ENCODE data around the gene EPHA8. TPM values are rescaled to one million over a fixed set of nuclear protein-coding genes. Genes with fewer than 3 reads are reported as not detected.

EPHA8 gene
- polyA plus RNA-seq, 1 of the 3 experiments (the other 2 are of a cell fraction): 0.02 TPM

DNA sequence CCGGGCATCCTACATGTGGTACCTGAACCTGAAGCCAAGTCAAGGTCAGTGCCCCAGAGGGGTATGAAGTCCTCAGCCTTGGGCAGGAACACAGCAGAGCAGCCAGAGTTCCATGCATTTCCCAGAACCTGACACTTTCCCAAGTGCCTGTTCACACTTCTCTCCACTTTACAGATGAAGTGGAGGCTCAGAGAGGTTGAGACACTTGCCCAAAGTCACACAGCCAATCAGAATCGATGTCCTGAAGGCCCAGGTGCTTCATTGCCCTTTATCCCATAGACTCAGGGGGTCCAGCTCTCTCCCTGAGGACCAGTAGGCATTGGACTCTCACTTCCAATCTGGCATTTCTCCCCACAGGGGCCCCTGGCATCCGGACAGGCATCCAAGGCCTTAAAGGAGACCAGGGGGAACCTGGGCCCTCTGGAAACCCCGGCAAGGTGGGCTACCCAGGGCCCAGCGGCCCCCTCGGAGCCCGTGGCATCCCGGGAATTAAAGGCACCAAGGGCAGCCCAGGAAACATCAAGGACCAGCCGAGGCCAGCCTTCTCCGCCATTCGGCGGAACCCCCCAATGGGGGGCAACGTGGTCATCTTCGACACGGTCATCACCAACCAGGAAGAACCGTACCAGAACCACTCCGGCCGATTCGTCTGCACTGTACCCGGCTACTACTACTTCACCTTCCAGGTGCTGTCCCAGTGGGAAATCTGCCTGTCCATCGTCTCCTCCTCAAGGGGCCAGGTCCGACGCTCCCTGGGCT, 75.4 kb downstream of the EPHA8 start:
- WGBS (ENCODE audit: low lambda C conversion rate): 83% methylated on average over 10 of the region's 23 CpGs
- no peaks in the 10 kb centered on the region for H3K36me3 ChIP-seq (replicated peaks in 1 of 2; ENCODE audit: control insufficient read depth in 1 of 2, insufficient read depth in 2 of 2, low read length in 1 of 2)

DNA sequence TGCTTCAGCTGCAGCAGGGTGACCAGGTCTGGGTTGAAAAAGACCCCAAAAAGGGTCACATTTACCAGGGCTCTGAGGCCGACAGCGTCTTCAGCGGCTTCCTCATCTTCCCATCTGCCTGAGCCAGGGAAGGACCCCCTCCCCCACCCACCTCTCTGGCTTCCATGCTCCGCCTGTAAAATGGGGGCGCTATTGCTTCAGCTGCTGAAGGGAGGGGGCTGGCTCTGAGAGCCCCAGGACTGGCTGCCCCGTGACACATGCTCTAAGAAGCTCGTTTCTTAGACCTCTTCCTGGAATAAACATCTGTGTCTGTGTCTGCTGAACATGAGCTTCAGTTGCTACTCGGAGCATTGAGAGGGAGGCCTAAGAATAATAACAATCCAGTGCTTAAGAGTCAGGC, 76.0 kb downstream of the EPHA8 start:
- H3F3A ChIP-seq (replicated peaks; ENCODE audit: insufficient read depth): no peaks in the 10 kb centered on the region
- CTCF ChIA-PET: interaction anchor here (0.9 to 8.9 kb wide), 7 partner anchors 16 to 222 kb away, joined by 4 to 289 read pairs (median 16); no protein-coding TSS in a partner anchor
- H3K4me3 ChIP-seq (ENCODE audit: low read depth in 2 of 2, low read length in 1 of 2): no peak overlapping the region
- no peaks in the 10 kb centered on the region for H3K79me2 ChIP-seq (ENCODE audit: insufficient read depth)
- H3K27me3 ChIP-seq (ENCODE audit: insufficient read depth): 0 out of 2 replicates have a peak, but pooled peaks cover under 1% of the 10 kb centered on the region
- no peak overlapping the region for H3K27ac ChIP-seq (ENCODE audit: low read depth in 2 of 2, low read length in 1 of 2)
- no peak overlapping the region for H3K4me2 ChIP-seq
- no peak overlapping the region for H3K9ac ChIP-seq
- H3K4me1 ChIP-seq (ENCODE audit: control insufficient read depth in 1 of 2, insufficient read depth in 2 of 2, low read depth in 1 of 2, low read length in 1 of 2): peaks cover 0 to 3% of the 10 kb centered on the region in 2 experiments; a peak in 1 of 4 replicates
- no peaks in the 10 kb centered on the region for H3K36me3 ChIP-seq (replicated peaks in 1 of 2; ENCODE audit: control insufficient read depth in 1 of 2, insufficient read depth in 2 of 2, low read length in 1 of 2)
- no peaks in the 10 kb centered on the region for H3K9me2 ChIP-seq
- POLR2A ChIA-PET: no interaction called here
- DNase-seq: no peak
- no peaks in the 10 kb centered on the region for H4K20me1 ChIP-seq (ENCODE audit: insufficient read depth)
- no peak for TF ChIP-seq RXRA (IDR thresholded peaks at IDR 0.05; ENCODE audit: borderline replicate concordance, low read depth)
- no peak for TF ChIP-seq MXI1 (IDR thresholded peaks at IDR 0.05; ENCODE audit: low read depth, low read length)
- no peak for TF ChIP-seq GATA2 (CRISPR knock-in tag; IDR thresholded peaks at IDR 0.05)
- TF ChIP-seq, protein P1, sequence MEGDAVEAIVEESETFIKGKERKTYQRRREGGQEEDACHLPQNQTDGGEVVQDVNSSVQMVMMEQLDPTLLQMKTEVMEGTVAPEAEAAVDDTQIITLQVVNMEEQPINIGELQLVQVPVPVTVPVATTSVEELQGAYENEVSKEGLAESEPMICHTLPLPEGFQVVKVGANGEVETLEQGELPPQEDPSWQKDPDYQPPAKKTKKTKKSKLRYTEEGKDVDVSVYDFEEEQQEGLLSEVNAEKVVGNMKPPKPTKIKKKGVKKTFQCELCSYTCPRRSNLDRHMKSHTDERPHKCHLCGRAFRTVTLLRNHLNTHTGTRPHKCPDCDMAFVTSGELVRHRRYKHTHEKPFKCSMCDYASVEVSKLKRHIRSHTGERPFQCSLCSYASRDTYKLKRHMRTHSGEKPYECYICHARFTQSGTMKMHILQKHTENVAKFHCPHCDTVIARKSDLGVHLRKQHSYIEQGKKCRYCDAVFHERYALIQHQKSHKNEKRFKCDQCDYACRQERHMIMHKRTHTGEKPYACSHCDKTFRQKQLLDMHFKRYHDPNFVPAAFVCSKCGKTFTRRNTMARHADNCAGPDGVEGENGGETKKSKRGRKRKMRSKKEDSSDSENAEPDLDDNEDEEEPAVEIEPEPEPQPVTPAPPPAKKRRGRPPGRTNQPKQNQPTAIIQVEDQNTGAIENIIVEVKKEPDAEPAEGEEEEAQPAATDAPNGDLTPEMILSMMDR (IDR thresholded peaks at IDR 0.05): 0 out of 2 replicates have a peak, but pooled peaks have one; percentile 30
- no peak overlapping the region for H2AFZ ChIP-seq (ENCODE audit: low read depth)
- WGBS (ENCODE audit: low lambda C conversion rate): 53% methylated on average over 5 of the region's 8 CpGs
- no peaks in the 10 kb centered on the region for H3K9me3 ChIP-seq

More for the DNA sequence above, 75.4 kb downstream of the EPHA8 start:
- H3K9me2 ChIP-seq: no peaks in the 10 kb centered on the region
- no peak overlapping the region for H3K9ac ChIP-seq
- H3K27me3 ChIP-seq (ENCODE audit: insufficient read depth): 0 out of 2 replicates have a peak, but pooled peaks cover 7% of the 10 kb centered on the region
- H3F3A ChIP-seq (replicated peaks; ENCODE audit: insufficient read depth): no peaks in the 10 kb centered on the region
- TF ChIP-seq FOXM1 (IDR thresholded peaks at IDR 0.05; ENCODE audit: low read depth): no peak
- no peak for TF ChIP-seq GATA2 (CRISPR knock-in tag; IDR thresholded peaks at IDR 0.05)
- TF ChIP-seq NRF1 (IDR thresholded peaks at IDR 0.05; ENCODE audit: low read depth, low read length): no peak
- no peak for TF ChIP-seq SIN3A (IDR thresholded peaks at IDR 0.05; ENCODE audit: borderline replicate concordance, low read depth, low read length)
- no peak for TF ChIP-seq NFIC (IDR thresholded peaks at IDR 0.05; ENCODE audit: borderline replicate concordance)
- no peak for TF ChIP-seq RAD21 (IDR thresholded peaks at IDR 0.05; ENCODE audit: low read length)
- POLR2A ChIA-PET: no interaction called here
- H3K4me2 ChIP-seq: no peak overlapping the region
- H3K4me3 ChIP-seq (ENCODE audit: low read depth in 2 of 2, low read length in 1 of 2): no peak overlapping the region
- no peak overlapping the region for H3K27ac ChIP-seq (ENCODE audit: low read depth in 2 of 2, low read length in 1 of 2)
- no peaks in the 10 kb centered on the region for H3K9me3 ChIP-seq
- no peaks in the 10 kb centered on the region for H4K20me1 ChIP-seq (ENCODE audit: insufficient read depth)
- no peak overlapping the region for H2AFZ ChIP-seq (ENCODE audit: low read depth)
- H3K4me1 ChIP-seq (ENCODE audit: control insufficient read depth in 1 of 2, insufficient read depth in 2 of 2, low read depth in 1 of 2, low read length in 1 of 2): peaks cover 0 to 3% of the 10 kb centered on the region in 2 experiments; a peak in 1 of 4 replicates
- CTCF ChIA-PET: interaction anchor here (0.9 to 8.9 kb wide), 6 partner anchors 77 to 222 kb away, joined by 4 to 289 read pairs (median 28); no protein-coding TSS in a partner anchor
- no peak for DNase-seq
- no peaks in the 10 kb centered on the region for H3K79me2 ChIP-seq (ENCODE audit: insufficient read depth)

Measured in SK-N-SH (cell line).